H9 (cell line): Measurements from ENCODE around the gene ABCD3. TPM values are rescaled to one million over a fixed set of nuclear protein-coding genes. Genes with fewer than 3 reads are reported as not detected.

Experiments used
- DNase-seq: peaks from one replicate; pipeline ENCODE4 v3.0.0-alpha.2; 2017
- H2AFZ ChIP-seq: one replicate; pipeline ENCODE4 v1.6.1; 2013; ENCODE audit warnings: mild to moderate bottlenecking, low read length, control low read depth, moderate library complexity
- H2AK5ac ChIP-seq: 2 replicates; pipeline ENCODE4 v1.6.1; 2013; ENCODE audit warnings: low read length, control low read depth, mixed read lengths; ENCODE audit not compliant: insufficient read length
- H2BK120ac ChIP-seq: one replicate; pipeline ENCODE4 v1.6.1; 2013; ENCODE audit warnings: low read depth, mild to moderate bottlenecking, low read length, control low read depth, inconsistent platforms; ENCODE audit not compliant: poor library complexity, severe bottlenecking
- H2BK12ac ChIP-seq: 2 replicates; pipeline ENCODE4 v1.6.1; 2013; ENCODE audit warnings: low read length, control low read depth, mixed read lengths, low read depth; ENCODE audit not compliant: insufficient read length
- H2BK15ac ChIP-seq: 2 replicates; pipeline ENCODE4 v1.6.1; 2013; ENCODE audit warnings: low read depth, low read length, control low read depth
- H2BK20ac ChIP-seq: one replicate; pipeline ENCODE4 v1.6.1; 2013; ENCODE audit warnings: low read depth, mild to moderate bottlenecking, low read length, control low read depth, inconsistent platforms; ENCODE audit not compliant: poor library complexity, severe bottlenecking
- H2BK5ac ChIP-seq: 2 replicates; pipeline ENCODE4 v1.6.1; 2013; ENCODE audit warnings: low read length, control low read depth, mixed read lengths; ENCODE audit not compliant: insufficient read length
- H3K14ac ChIP-seq: 2 replicates; pipeline ENCODE4 v1.6.1; 2013; ENCODE audit warnings: low read length, control low read depth; ENCODE audit not compliant: insufficient read depth
- H3K18ac ChIP-seq: 2 replicates; pipeline ENCODE4 v1.6.1; 2013; ENCODE audit warnings: low read depth, mild to moderate bottlenecking, mixed read lengths, low read length, control low read depth; ENCODE audit not compliant: insufficient read length
- H3K23ac ChIP-seq: 2 replicates; pipeline ENCODE4 v1.6.1; 2013; ENCODE audit warnings: low read length, control low read depth, mixed read lengths, low read depth; ENCODE audit not compliant: insufficient read length
- H3K23me2 ChIP-seq: 2 replicates; pipeline ENCODE4 v1.6.1; 2013; ENCODE audit warnings: low read depth, mild to moderate bottlenecking, mixed read lengths, low read length, control low read depth; ENCODE audit not compliant: insufficient read length, poor library complexity, severe bottlenecking
- H3K27ac ChIP-seq: 2 replicates; pipeline ENCODE4 v1.5.1; 2013; ENCODE audit warnings: low read length, control low read depth, mixed read lengths, low read depth; ENCODE audit not compliant: insufficient read length
- H3K27me3 ChIP-seq: 2 replicates; pipeline ENCODE4 v1.6.1; 2013; ENCODE audit warnings: low read length, control low read depth, inconsistent platforms; ENCODE audit not compliant: insufficient read depth
- H3K4ac ChIP-seq: 2 replicates; pipeline ENCODE4 v1.6.1; 2013; ENCODE audit warnings: low read depth, mild to moderate bottlenecking, control low read depth, inconsistent platforms, low read length, moderate library complexity
- H3K4me1 ChIP-seq: 2 replicates; pipeline ENCODE4 v1.6.1; 2013; ENCODE audit warnings: low read length, control low read depth, inconsistent platforms; ENCODE audit not compliant: insufficient read depth
- H3K4me2 ChIP-seq: 2 replicates; pipeline ENCODE4 v1.6.1; 2013; ENCODE audit warnings: low read length, control low read depth, mixed read lengths; ENCODE audit not compliant: insufficient read length, insufficient read depth
- H3K56ac ChIP-seq: 2 replicates; pipeline ENCODE4 v1.6.1; 2013; ENCODE audit warnings: low read depth, mild to moderate bottlenecking, mixed read lengths, low read length, control low read depth; ENCODE audit not compliant: insufficient read length
- H3K79me1 ChIP-seq: 2 replicates; pipeline ENCODE4 v1.6.1; 2013; ENCODE audit warnings: low read depth, mild to moderate bottlenecking, moderate library complexity, low read length, control low read depth, inconsistent platforms; ENCODE audit not compliant: insufficient read depth, poor library complexity, severe bottlenecking
- H3K79me2 ChIP-seq: 2 replicates; pipeline ENCODE4 v1.6.1; 2013; ENCODE audit warnings: low read length, control low read depth, inconsistent platforms; ENCODE audit not compliant: insufficient read depth
- H3K9ac ChIP-seq: 2 replicates; pipeline ENCODE4 v1.6.1; 2013; ENCODE audit warnings: low read length, control low read depth, mixed read lengths; ENCODE audit not compliant: insufficient read length; ENCODE audit errors: extremely low read depth
- H3K9me3 ChIP-seq: one replicate; pipeline ENCODE4 v1.6.1; 2013; ENCODE audit warnings: low read depth, low read length, inconsistent platforms; ENCODE audit not compliant: control insufficient read depth
- H3T11ph ChIP-seq: one replicate; pipeline ENCODE4 v1.6.1; 2013; ENCODE audit warnings: mild to moderate bottlenecking, low read length, control low read depth, inconsistent platforms
- H4K20me1 ChIP-seq: one replicate; pipeline ENCODE4 v1.6.1; 2013; ENCODE audit not compliant: control insufficient read depth, insufficient read length, insufficient read depth
- H4K5ac ChIP-seq: 2 replicates; pipeline ENCODE4 v1.6.1; 2013; ENCODE audit warnings: low read depth, mild to moderate bottlenecking, mixed read lengths, low read length, control low read depth; ENCODE audit not compliant: insufficient read length
- H4K8ac ChIP-seq: replicated peaks from 2 replicates; pipeline ENCODE4 v1.6.1; 2013; ENCODE audit warnings: low read length, control low read depth, mixed read lengths, low read depth; ENCODE audit not compliant: insufficient read length
- H4K91ac ChIP-seq: 2 replicates; pipeline ENCODE4 v1.6.1; 2013; ENCODE audit warnings: low read depth, mild to moderate bottlenecking, moderate library complexity, mixed read lengths, low read length, control low read depth; ENCODE audit not compliant: insufficient read length
- H3K27ac Mint-ChIP-seq, 3 experiments: 2 replicates in 2 of 3; 3 replicates in 1 of 3; pipeline ENCODE4 v1.8.0; 2020 to 2021; ENCODE audit warnings: mixed read lengths in 3 of 3, mild to moderate bottlenecking in 1 of 3, moderate library complexity in 1 of 3
- H3K27me3 Mint-ChIP-seq: 2 replicates; pipeline ENCODE4 v1.8.0; 2021; ENCODE audit warnings: low read depth, mild to moderate bottlenecking, moderate library complexity, mixed read lengths
- H3K36me3 Mint-ChIP-seq, 3 experiments: 2 replicates in 2 of 3; 3 replicates in 1 of 3; pipeline ENCODE4 v1.8.0; 2020 to 2021; ENCODE audit warnings: low read depth in 3 of 3, mixed read lengths in 3 of 3; ENCODE audit not compliant: insufficient read depth in 1 of 3
- H3K4me1 Mint-ChIP-seq, 2 experiments: 2 replicates each; pipeline ENCODE4 v1.8.0; 2020; ENCODE audit warnings: mixed read lengths in 2 of 2
- H3K4me3 Mint-ChIP-seq, 2 experiments: 2 replicates in 1 of 2; 3 replicates in 1 of 2; pipeline ENCODE4 v1.8.0; 2020 to 2021; ENCODE audit warnings: mild to moderate bottlenecking in 2 of 2, mixed read lengths in 2 of 2, moderate library complexity in 1 of 2
- H3K9me3 Mint-ChIP-seq, 2 experiments: 2 replicates in 1 of 2; 3 replicates in 1 of 2; pipeline ENCODE4 v1.8.0; 2020; ENCODE audit warnings: mild to moderate bottlenecking in 2 of 2, mixed read lengths in 2 of 2, moderate library complexity in 1 of 2
- WGBS: extraction: QIAGEN DNeasy Blood & Tissue Kit; methylation state at CpG from one replicate; pipeline ENCODE4 v1.1.7; 2013; ENCODE audit warnings: missing lambda C conversion rate, low lambda C conversion rate, mixed read lengths; ENCODE audit not compliant: insufficient read length; ENCODE audit errors: extremely low coverage; 5-methylcytosine and 5-hydroxymethylcytosine counted together
- total RNA-seq: library from RNA; stranded (reverse); gene quantifications from 2 replicates; pipeline ENCODE4 v1.2.1, GENCODE V29; 2021
- TF ChIP-seq, protein P1 (sequence below): fragments of 200-600 bp; sonication (generic); conservative IDR thresholded peaks from 3 replicates; pipeline ENCODE4 v1.8.0; 2021; ENCODE audit warnings: antibody characterized with exemption, mild to moderate bottlenecking

The ABCD3 gene
- total RNA-seq, 1 experiment from 2014 or later = 32.0 TPM

DNA sequence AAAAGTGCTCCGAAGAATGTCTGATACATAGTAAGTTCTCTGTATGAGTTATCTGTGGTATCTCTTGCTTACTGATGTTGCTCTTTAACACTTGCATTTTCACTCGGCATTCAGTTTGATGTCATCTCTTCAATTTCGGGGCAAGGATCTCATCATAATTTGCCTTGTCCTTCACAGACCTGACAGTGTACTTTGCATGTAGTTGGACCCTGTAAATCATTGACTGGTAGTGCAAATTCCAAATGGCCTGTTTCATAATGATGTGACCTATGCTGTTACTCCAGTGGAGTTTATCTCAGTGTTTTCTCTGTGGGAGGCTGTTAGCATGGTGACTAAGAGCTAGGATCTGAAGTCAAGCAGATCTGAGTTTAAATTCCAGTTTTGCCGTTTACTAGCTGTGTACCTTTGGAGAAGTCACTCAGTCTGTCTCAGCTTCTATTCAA lies 34.2 kb upstream of the ABCD3 start:
- no peaks in the 10 kb centered on the region for H3K79me1 ChIP-seq
- no peak overlapping the region for H3K56ac ChIP-seq
- H3K4me2 ChIP-seq = no peak overlapping the region
- H3K9me3 ChIP-seq = peaks cover 3% of the 10 kb centered on the region
- H2BK5ac ChIP-seq = no peak overlapping the region
- no peaks in the 10 kb centered on the region for H3K79me2 ChIP-seq
- no peak overlapping the region for H4K91ac ChIP-seq
- no peaks in the 10 kb centered on the region for H3K27me3 ChIP-seq
- no peak overlapping the region for H2AFZ ChIP-seq
- Mint-ChIP-seq H3K36me3 (peaks cover 6 to 8% (median 7%) of the 10 kb centered on the region in 3 experiments; a peak in 6 of 7 replicates), H3K9me3 (peaks cover 8 to 9% of the 10 kb centered on the region in 2 experiments), H3K4me3 (no peak overlapping the region), H3K27me3 (peaks cover 3% of the 10 kb centered on the region), H3K27ac (no peak overlapping the region), H3K4me1 (peaks cover 10% of the 10 kb centered on the region in 2 experiments)
- no peaks in the 10 kb centered on the region for H3K23me2 ChIP-seq
- H2AK5ac ChIP-seq = no peak overlapping the region
- H3K4ac ChIP-seq = no peak overlapping the region
- no peak overlapping the region for H3T11ph ChIP-seq
- no peak overlapping the region for H3K14ac ChIP-seq
- no peak overlapping the region for H3K18ac ChIP-seq
- no peak overlapping the region for H4K8ac ChIP-seq
- TF ChIP-seq, protein P1, sequence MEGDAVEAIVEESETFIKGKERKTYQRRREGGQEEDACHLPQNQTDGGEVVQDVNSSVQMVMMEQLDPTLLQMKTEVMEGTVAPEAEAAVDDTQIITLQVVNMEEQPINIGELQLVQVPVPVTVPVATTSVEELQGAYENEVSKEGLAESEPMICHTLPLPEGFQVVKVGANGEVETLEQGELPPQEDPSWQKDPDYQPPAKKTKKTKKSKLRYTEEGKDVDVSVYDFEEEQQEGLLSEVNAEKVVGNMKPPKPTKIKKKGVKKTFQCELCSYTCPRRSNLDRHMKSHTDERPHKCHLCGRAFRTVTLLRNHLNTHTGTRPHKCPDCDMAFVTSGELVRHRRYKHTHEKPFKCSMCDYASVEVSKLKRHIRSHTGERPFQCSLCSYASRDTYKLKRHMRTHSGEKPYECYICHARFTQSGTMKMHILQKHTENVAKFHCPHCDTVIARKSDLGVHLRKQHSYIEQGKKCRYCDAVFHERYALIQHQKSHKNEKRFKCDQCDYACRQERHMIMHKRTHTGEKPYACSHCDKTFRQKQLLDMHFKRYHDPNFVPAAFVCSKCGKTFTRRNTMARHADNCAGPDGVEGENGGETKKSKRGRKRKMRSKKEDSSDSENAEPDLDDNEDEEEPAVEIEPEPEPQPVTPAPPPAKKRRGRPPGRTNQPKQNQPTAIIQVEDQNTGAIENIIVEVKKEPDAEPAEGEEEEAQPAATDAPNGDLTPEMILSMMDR = no peak
- no CpG with 5 or more reads among the region's 4 CpGs for WGBS
- no peak overlapping the region for H3K27ac ChIP-seq
- H3K9ac ChIP-seq = no peak overlapping the region
- H4K5ac ChIP-seq = no peak overlapping the region
- no peak overlapping the region for H2BK120ac ChIP-seq
- H2BK12ac ChIP-seq = no peak overlapping the region
- H3K4me1 ChIP-seq = no peaks in the 10 kb centered on the region
- H4K20me1 ChIP-seq = no peaks in the 10 kb centered on the region
- DNase-seq = no peak
- no peak overlapping the region for H2BK20ac ChIP-seq
- no peak overlapping the region for H3K23ac ChIP-seq
- no peak overlapping the region for H2BK15ac ChIP-seq
